K562 (cell line): Measurements from ENCODE around the gene CARS2. TPM values are rescaled to one million over a fixed set of nuclear protein-coding genes. Genes with fewer than 3 reads are reported as not detected.

Experiments used
- ATAC-seq: fragments of 200-7000 bp; cut with Tn5 transposase; 3 replicates; pipeline ENCODE4 v1.9.1; 2020; ENCODE audit warnings: moderate library complexity
- BruUV-seq: library from RNA; stranded (reverse); fragments of 400-500 nt; replicated peaks from 2 replicates; lab custom pipeline; 2021; lab: Mats Ljungman, UMichigan
- CTCF ChIA-PET: fragments of 300-600 bp; formaldehyde crosslinking; extraction: SDS; loops from one replicate; lab custom pipeline; 2021; ENCODE audit warnings: low intra/inter-chr PET ratio; lab: Yijun Ruan, JAX
- POLR2A ChIA-PET: fragments of 300-600, 350-650 bp; sonication (Branson Sonifier 250); formaldehyde crosslinking; extraction: SDS; loops from one replicate; lab custom pipeline; 2021; ENCODE audit warnings: antibody characterized with exemption, inconsistent platforms; lab: Yijun Ruan, JAX
- DNase-seq, 4 experiments: peaks; one replicate each; pipeline versions ENCODE4 v3.0.0 to v3.0.0-alpha.2; 2011 to 2018; ENCODE audit warnings: low spot score in 3 of 4, mixed read lengths in 3 of 4; ENCODE audit errors: extremely low read depth in 1 of 4
- FAIRE-seq: peaks from 2 replicates; lab custom pipeline; 2011; peaks lifted over from hg19 to GRCh38; lab: Jason Lieb, UNC
- H2AFZ ChIP-seq: 2 replicates; pipeline ENCODE4 v1.6.0; 2011; ENCODE audit warnings: low read depth, low read length, control low read depth, inconsistent platforms
- H3K27ac ChIP-seq: fragments of 200-600 bp; 3 replicates; pipeline ENCODE4 v1.8.0; 2011; ENCODE audit warnings: low read depth, mild to moderate bottlenecking, control low read depth, inconsistent platforms, low read length, moderate library complexity, mixed read lengths; ENCODE audit errors: extremely low read depth
- H3K27me3 ChIP-seq, 2 experiments: fragments of 300-600 bp in 1 of 2; 2 replicates in 1 of 2; 3 replicates in 1 of 2; pipeline versions ENCODE4 v1.6.0 to v1.8.0; 2011; ENCODE audit warnings: inconsistent platforms in 2 of 2, low read length in 2 of 2, mild to moderate bottlenecking in 1 of 2, mixed read lengths in 1 of 2, moderate library complexity in 1 of 2; ENCODE audit not compliant: control insufficient read depth in 2 of 2, insufficient read depth in 2 of 2
- H3K36me3 ChIP-seq: fragments of 300-600 bp; 3 replicates; pipeline ENCODE4 v1.8.0; 2011; ENCODE audit warnings: mild to moderate bottlenecking, low read length, inconsistent platforms; ENCODE audit not compliant: control insufficient read depth, insufficient read depth
- H3K4me1 ChIP-seq, 2 experiments: fragments of 200-600 bp in 1 of 2; replicated peaks in 1 of 2; 2 replicates in 1 of 2; 3 replicates in 1 of 2; pipeline versions ENCODE4 v1.5.1 to v1.8.0; 2011; ENCODE audit warnings: inconsistent platforms in 2 of 2, low read length in 2 of 2, mild to moderate bottlenecking in 1 of 2, mixed read lengths in 1 of 2, moderate library complexity in 1 of 2; ENCODE audit not compliant: control insufficient read depth in 2 of 2, insufficient read depth in 2 of 2
- H3K4me2 ChIP-seq: 2 replicates; pipeline ENCODE4 v1.6.1; 2011; ENCODE audit warnings: low read length, control low read depth, inconsistent platforms, mixed read lengths; ENCODE audit not compliant: insufficient read depth
- H3K4me3 ChIP-seq: fragments of 200-600 bp; sonication (generic), shearing (Covaris generic); 2 replicates; pipeline ENCODE4 v1.5.1; 2016; ENCODE audit warnings: control low read depth, inconsistent platforms
- H3K79me2 ChIP-seq: fragments of 200-600 bp; 3 replicates; pipeline ENCODE4 v1.8.0; 2011; ENCODE audit warnings: low read length, inconsistent platforms; ENCODE audit not compliant: control insufficient read depth, insufficient read depth
- H3K9ac ChIP-seq, 2 experiments: 2 replicates each; pipeline versions ENCODE4 v1.6.0 to v1.6.1; 2011; ENCODE audit warnings: low read depth in 2 of 2, low read length in 2 of 2, control low read depth in 1 of 2, inconsistent platforms in 1 of 2, mild to moderate bottlenecking in 1 of 2, mixed read lengths in 1 of 2; ENCODE audit not compliant: insufficient read depth in 1 of 2
- H3K9me1 ChIP-seq: one replicate; pipeline ENCODE4 v1.6.0; 2011; ENCODE audit warnings: inconsistent platforms, mild to moderate bottlenecking, low read length, moderate library complexity; ENCODE audit not compliant: control insufficient read depth, insufficient read depth
- H3K9me3 ChIP-seq: replicated peaks from 2 replicates; pipeline ENCODE4 v1.5.1; 2011; ENCODE audit warnings: low read depth, low read length, inconsistent platforms; ENCODE audit not compliant: control insufficient read depth, insufficient read depth
- H4K20me1 ChIP-seq: replicated peaks from 2 replicates; pipeline ENCODE4 v1.6.1; 2011; ENCODE audit warnings: low read length, inconsistent platforms, mixed read lengths; ENCODE audit not compliant: control insufficient read depth, insufficient read depth
- ARID2 ChIP-seq: fragments of 450-650 bp; IDR thresholded peaks from 2 replicates; pipeline ENCODE4 v1.6.1; 2017; ENCODE audit warnings: antibody characterized with exemption, mild to moderate bottlenecking
- BDP1 ChIP-seq: IDR thresholded peaks from 3 replicates; pipeline ENCODE4 v1.6.1; 2011; ENCODE audit not compliant: insufficient read length, insufficient read depth
- E2F6 ChIP-seq, 2 experiments: IDR thresholded peaks; 2 replicates each; pipeline ENCODE4 v1.6.1; 2011; ENCODE audit warnings: borderline replicate concordance in 1 of 2, control low read depth in 1 of 2, low read depth in 1 of 2, low read length in 1 of 2, mild to moderate bottlenecking in 1 of 2, mixed read lengths in 1 of 2, moderate library complexity in 1 of 2; ENCODE audit not compliant: insufficient read depth in 1 of 2, insufficient read length in 1 of 2, poor library complexity in 1 of 2, severe bottlenecking in 1 of 2; ENCODE audit errors: extremely low read depth in 1 of 2
- HSF4 ChIP-seq: fragments of 250-450 bp; sonication (Bioruptor Pico); IDR thresholded peaks from 2 replicates; pipeline ENCODE4 v2.1.2; 2022; ENCODE audit warnings: mild to moderate bottlenecking, moderate library complexity, borderline replicate concordance
- NUFIP1 ChIP-seq: fragments of 450-650 bp; IDR thresholded peaks from 2 replicates; pipeline ENCODE4 v1.6.1; 2018; ENCODE audit not compliant: partially characterized antibody
- SIN3B ChIP-seq: fragments of 450-650 bp; IDR thresholded peaks from 2 replicates; pipeline ENCODE4 v1.6.1; 2017; ENCODE audit warnings: low read depth, mild to moderate bottlenecking, moderate library complexity
- TCF7 ChIP-seq: sonication (generic); IDR thresholded peaks from 2 replicates; pipeline ENCODE4 v1.6.1; 2016; ENCODE audit warnings: antibody characterized with exemption, borderline replicate concordance
- ZBED1 ChIP-seq: IDR thresholded peaks from 2 replicates; pipeline ENCODE4 v1.6.1; 2014
- ZFPM2 ChIP-seq: fragments of 250-450 bp; sonication (Bioruptor Pico); IDR thresholded peaks from 2 replicates; pipeline ENCODE4 v1.5.1; 2022; ENCODE audit warnings: mild to moderate bottlenecking
- WGBS: fragments of 100-300 bp; shearing (Covaris generic); methylation state at CpG from one replicate; pipeline ENCODE4 v1.1.6; 2016; ENCODE audit warnings: low coverage, mixed read lengths; ENCODE audit not compliant: insufficient coverage; ENCODE audit errors: missing lambda C conversion rate; 5-methylcytosine and 5-hydroxymethylcytosine counted together
- in situ Hi-C: fragments of 300-500 bp; cut with MboI; formaldehyde crosslinking; loops from 4 replicates; pipeline ENCODE4 v1.15.0; 2018; ENCODE audit warnings: inconsistent platforms, mixed read lengths
- intact Hi-C: fragments of 100-400 bp; cut with micrococcal nuclease; formaldehyde crosslinking; loops from 2 replicates; pipeline ENCODE4 v1.14.2; 2022
- polyA plus RNA-seq, 8 experiments: library from polyadenylated mRNA; depleted of rRNA in 4 of 8; stranded (reverse) in 5 of 8; unstranded in 3 of 8; fragments of >200 nt; fragmentation: Nextera tagmentation in 2 of 8; fragmentation: Illumina TruSeq in 1 of 8; extraction: Ambion mirVana in 2 of 8; extraction: Trizol in 1 of 8; gene quantifications; 2 replicates each; pipeline versions ENCODE4 v1.2.1 to v1.2.3, GENCODE V29; 2011 to 2014; ENCODE audit warnings: inconsistent platforms in 1 of 8, missing spikeins in 1 of 8
- total RNA-seq, 7 experiments: library from RNA; depleted of rRNA in 6 of 7; stranded (reverse); fragments of >200 nt in 6 of 7; fragmentation: Illumina TruSeq in 2 of 7; extraction: Trizol in 2 of 7; gene quantifications; 2 replicates each; pipeline versions ENCODE4 v1.2.1 to v1.2.3, GENCODE V29; 2011 to 2021; ENCODE audit warnings: low replicate concordance in 1 of 7
- TF ChIP-seq, protein P1 (sequence below), 3 experiments: fragments of 200-800 bp in 1 of 3; sonication (Bioruptor generic) in 1 of 3; sonication (generic) in 1 of 3; formaldehyde crosslinking in 1 of 3; IDR thresholded peaks; 2 replicates each; pipeline versions ENCODE4 v1.6.1 to v1.8.0; 2016 to 2022; ENCODE audit warnings: mild to moderate bottlenecking in 2 of 3, missing compliant biosample characterization in 2 of 3, missing genetic modification characterization in 2 of 3, missing genetic modification reagents in 1 of 3

The CARS2 gene
- total and polyA plus RNA-seq, 9 of the 15 experiments (the other 6 are each of a cell fraction or from before 2014, with no cell fraction given) = 1.7 to 37.4 (median 30.5) TPM

- Histone ChIP-seq H3K9me3 (no peaks in the 10 kb centered on the region), H4K20me1 (no peaks in the 10 kb centered on the region), H3K4me3 (no peak overlapping the region), H3K79me2 (peaks cover 16% of the 10 kb centered on the region), H2AFZ (no peak overlapping the region), H3K36me3 (peaks cover 22% of the 10 kb centered on the region; the same call in 2 of the 3 replicates), H3K4me2 (no peak overlapping the region), H3K9me1 (no peaks in the 10 kb centered on the region), H3K9ac (no peak overlapping the region), H3K4me1 (peaks cover 0 to 9% of the 10 kb centered on the region in 2 experiments; a peak in 2 of 5 replicates), H3K27ac (no peak overlapping the region), H3K27me3 (no peaks in the 10 kb centered on the region)
- ATAC-seq (no peak), DNase-seq (no peak), FAIRE-seq (no peak)
- CTCF ChIA-PET = interaction anchor here (0.8 kb wide), 1 partner anchor 1453 kb away, joined by 4 read pairs; no protein-coding TSS in a partner anchor
- intact Hi-C loops = no loop called here
- TF ChIP-seq HSF4 (no peak), NUFIP1 (no peak), ARID2 (no peak)
- in situ Hi-C loops = no loop called here
- 46% methylated on average over 8 of the region's 8 CpGs for WGBS
- POLR2A ChIA-PET = interaction anchor here (1.5 kb wide), 1 partner anchor 8 kb away, joined by 5 read pairs; no protein-coding TSS in a partner anchor
- BruUV-seq = no TSS peak
Measured at GRCh38 chr13:110723598-110723997, 17.7 kb upstream of the CARS2 start.

GRCh38 chr13:110722971-110723370 is 17.1 kb upstream of the CARS2 start:
- H3K4me2 ChIP-seq = no peak overlapping the region
- no peaks in the 10 kb centered on the region for H3K9me1 ChIP-seq
- intact Hi-C loops (no loop called here), in situ Hi-C loops (no loop called here)
- peaks cover 22% of the 10 kb centered on the region for H3K79me2 ChIP-seq
- no peaks in the 10 kb centered on the region for H3K27me3 ChIP-seq
- no peaks in the 10 kb centered on the region for H4K20me1 ChIP-seq
- H3K9me3 ChIP-seq = no peaks in the 10 kb centered on the region
- H3K4me3 ChIP-seq = no peak overlapping the region
- CTCF ChIA-PET = interaction anchor here (0.8 kb wide), 1 partner anchor 1454 kb away, joined by 4 read pairs; no protein-coding TSS in a partner anchor
- FAIRE-seq (no peak), DNase-seq (no peak), ATAC-seq (no peak)
- H2AFZ ChIP-seq = no peak overlapping the region
- WGBS = 67% methylated on average over 5 of the region's 5 CpGs
- BruUV-seq = no TSS peak
- no peak overlapping the region for H3K27ac ChIP-seq
- POLR2A ChIA-PET = no interaction called here
- no peak overlapping the region for H3K9ac ChIP-seq
- H3K36me3 ChIP-seq = peaks cover 22% of the 10 kb centered on the region; the same call in 2 of the 3 replicates
- H3K4me1 ChIP-seq = peaks cover 0 to 9% of the 10 kb centered on the region in 2 experiments; a peak in 2 of 5 replicates
- TF ChIP-seq ZFPM2 (CRISPR knock-in tag) (no peak), BDP1 (no peak), TCF7 (no peak), E2F6 (IDR thresholded peaks at IDR 0.05; ENCODE audit: borderline replicate concordance in 1 of 2, extremely low read depth in 1 of 2, insufficient read depth in 1 of 2, insufficient read length in 1 of 2, low read depth in 1 of 2, low read length in 1 of 2, poor library complexity in 1 of 2, severe bottlenecking in 1 of 2) (no peak), ZBED1 (no peak), SIN3B (no peak)
- TF ChIP-seq, protein P1, sequence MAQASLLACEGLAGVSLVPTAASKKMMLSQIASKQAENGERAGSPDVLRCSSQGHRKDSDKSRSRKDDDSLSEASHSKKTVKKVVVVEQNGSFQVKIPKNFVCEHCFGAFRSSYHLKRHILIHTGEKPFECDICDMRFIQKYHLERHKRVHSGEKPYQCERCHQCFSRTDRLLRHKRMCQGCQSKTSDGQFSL (CRISPR knock-in tag; IDR thresholded peaks at IDR 0.05) = no peak
- TF ChIP-seq, protein P1 (tag; IDR thresholded peaks at IDR 0.05) = no peak
